Measurements from ENCODE around the gene TMEM214. TPM values are rescaled to one million over a fixed set of nuclear protein-coding genes. Genes with fewer than 3 reads are reported as not detected.

The TMEM214 gene
- total and polyA plus RNA-seq, 2 of the 8 experiments (the other 6 are each of a cell fraction or from before 2014, with no cell fraction given) = 49.7 to 71.0 TPM

DNA sequence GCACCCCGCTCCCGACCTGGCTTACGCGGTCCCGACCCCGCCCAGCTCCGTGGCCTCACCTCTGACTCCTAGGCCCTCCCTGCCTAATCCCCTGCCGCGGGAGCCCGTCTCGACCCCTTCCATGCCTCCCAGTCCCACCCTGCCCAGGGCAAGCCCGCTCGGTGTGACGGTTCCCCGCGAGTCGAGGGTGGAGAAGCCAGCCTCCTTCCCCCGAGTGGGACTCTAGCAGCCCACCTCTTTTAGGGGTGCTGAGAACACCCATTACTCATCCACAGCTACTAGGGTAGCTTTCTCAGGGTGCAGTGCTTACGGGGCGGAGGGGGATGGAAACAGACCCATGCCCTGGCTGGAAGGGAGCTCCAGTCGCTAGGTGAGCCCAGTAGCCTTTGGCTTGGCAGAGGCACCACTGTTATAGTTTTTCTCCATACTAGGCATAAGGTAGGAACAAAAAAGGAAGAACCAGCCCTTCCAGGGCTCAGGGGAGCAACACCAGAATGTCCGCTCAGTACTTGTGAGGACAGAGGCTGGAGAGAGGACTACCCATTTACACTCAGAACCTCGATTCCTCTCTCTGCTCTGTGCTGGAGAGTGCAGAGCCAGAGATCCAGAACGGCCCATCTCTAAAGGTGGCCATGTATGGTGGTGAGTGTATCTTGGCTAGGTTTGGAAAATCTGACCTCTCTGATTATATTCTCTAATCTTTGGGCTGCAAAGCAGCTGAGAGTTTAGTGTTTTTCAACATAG, 19.3 kb downstream of the TMEM214 start:
- Histone ChIP-seq H3K27me3 (replicated peaks in 1 of 4; ENCODE audit: control insufficient read depth in 3 of 4, extremely low read depth in 1 of 4, insufficient read depth in 3 of 4, low read length in 3 of 4) (no peaks in the 10 kb centered on the region), H3K56ac (replicated peaks; ENCODE audit: insufficient read length, low read depth, low read length) (peak overlapping the region; percentile 32), H3K79me1 (ENCODE audit: low read depth, low read length) (no peaks in the 10 kb centered on the region), H3K4ac (replicated peaks; ENCODE audit: insufficient read length, low read depth, low read length) (peak overlapping the region; percentile 45), H3K9ac (replicated peaks in 1 of 4; ENCODE audit: extremely low read depth in 1 of 4, low read depth in 3 of 4, low read length in 3 of 4) (peak overlapping the region; percentile 56 to 73 (median 64); a peak in 6 of 7 replicates), H2BK15ac (ENCODE audit: low read length) (no peak overlapping the region), H2BK12ac (ENCODE audit: low read depth, low read length) (0 out of 2 replicates have a peak overlapping the region, but pooled peaks have one; percentile 27), H4K91ac (replicated peaks; ENCODE audit: insufficient read length, low read length) (peak overlapping the region; percentile 76), H3K23me2 (ENCODE audit: low read depth, low read length) (peaks cover 13% of the 10 kb centered on the region), H2AK5ac (ENCODE audit: low read depth, low read length) (no peak overlapping the region), H2AFZ (ENCODE audit: low read length) (peak overlapping the region; percentile 73; the same call in 1 of the 2 replicates), H3K27ac (ENCODE audit: low read depth, low read length) (0 out of 2 replicates have a peak overlapping the region, but pooled peaks have one; percentile 45), H4K20me1 (replicated peaks in 1 of 2; ENCODE audit: control insufficient read depth in 1 of 2, insufficient read depth in 2 of 2, low read length in 2 of 2) (peaks cover 0 to 4% of the 10 kb centered on the region in 2 experiments), H3K79me2 (ENCODE audit: control insufficient read depth in 1 of 2, insufficient read depth in 2 of 2, low read length in 2 of 2) (no peaks in the 10 kb centered on the region), H2BK120ac (replicated peaks; ENCODE audit: low read depth, low read length) (no peak overlapping the region), H3K18ac (ENCODE audit: extremely low read depth, low read length) (no peak overlapping the region), H3K4me3 (ENCODE audit: extremely low read depth in 1 of 4, insufficient read depth in 2 of 4, low read depth in 3 of 4, low read length in 4 of 4) (peak overlapping the region; percentile 80 to 88 (median 87)), H3K4me2 (ENCODE audit: insufficient read depth in 1 of 2, low read depth in 2 of 2, low read length in 2 of 2) (peak overlapping the region; percentile 72 to 97), H3K4me1 (replicated peaks in 1 of 4; ENCODE audit: control insufficient read depth in 3 of 4, insufficient read depth in 4 of 4, low read length in 3 of 4) (no peaks in the 10 kb centered on the region; a peak in 4 of 7 replicates), H4K5ac (ENCODE audit: insufficient read length, low read depth, low read length) (peak overlapping the region; percentile 45), H3K23ac (ENCODE audit: insufficient read length) (no peak overlapping the region), H2BK20ac (ENCODE audit: low read length) (no peak overlapping the region), H3K36me3 (ENCODE audit: control insufficient read depth in 2 of 4, insufficient read depth in 4 of 4, low read length in 3 of 4) (peaks cover 15 to 29% (median 22%) of the 10 kb centered on the region in 4 experiments), H3K14ac (ENCODE audit: insufficient read length) (no peak overlapping the region), H3K9me3 (ENCODE audit: insufficient read depth in 2 of 2, low read depth in 1 of 2, low read length in 1 of 2) (no peaks in the 10 kb centered on the region), H4K8ac (ENCODE audit: extremely low read depth, insufficient read depth, low read length) (peak overlapping the region; percentile 54; the same call in 1 of the 2 replicates), H2BK5ac (ENCODE audit: low read depth, low read length) (peak overlapping the region; percentile 63; the same call in 1 of the 2 replicates)
- ChIA-PET POLR2A (ENCODE audit: partially characterized antibody) (interaction anchor here (0.7 to 19.3 kb wide), 10 partner anchors 9 to 206 kb away, joined by 3 to 441 read pairs (median 6); partner anchors contain the start of genes EMILIN1, OST4 and TMEM214), CTCF (ENCODE audit: partially characterized antibody) (interaction anchor here (1.0 to 18.3 kb wide), 5 partner anchors 13 to 35 kb away, joined by 3 to 160 read pairs (median 5); partner anchors contain the start of genes EMILIN1 and KHK)
- FAIRE-seq (no peak), DNase-seq (ENCODE audit: low read depth in 1 of 2, low spot score in 2 of 2) (peak in 1 of 2 experiments; percentile 87)
- WGBS, 2 experiments (ENCODE audit: extremely low coverage in 1 of 2, insufficient coverage in 1 of 2, insufficient read length in 1 of 2, insufficient replicate concordance in 2 of 2, low coverage in 1 of 2, low lambda C conversion rate in 2 of 2, missing lambda C conversion rate in 1 of 2) = 16% methylated on average over 17 of the region's 24 CpGs; no CpG with 5 or more reads in 1 of the 2 experiments
- TF ChIP-seq KDM4A (IDR thresholded peaks at IDR 0.05; ENCODE audit: low read depth, low read length, severe bottlenecking) = peak; percentile 21
- 0 out of 2 replicates have a peak, but pooled peaks have one; percentile 16 for TF ChIP-seq BACH1 (IDR thresholded peaks at IDR 0.05; ENCODE audit: low read length)
- no peak for TF ChIP-seq KDM5A (IDR thresholded peaks at IDR 0.05; ENCODE audit: low read length)
- TF ChIP-seq, protein P1, sequence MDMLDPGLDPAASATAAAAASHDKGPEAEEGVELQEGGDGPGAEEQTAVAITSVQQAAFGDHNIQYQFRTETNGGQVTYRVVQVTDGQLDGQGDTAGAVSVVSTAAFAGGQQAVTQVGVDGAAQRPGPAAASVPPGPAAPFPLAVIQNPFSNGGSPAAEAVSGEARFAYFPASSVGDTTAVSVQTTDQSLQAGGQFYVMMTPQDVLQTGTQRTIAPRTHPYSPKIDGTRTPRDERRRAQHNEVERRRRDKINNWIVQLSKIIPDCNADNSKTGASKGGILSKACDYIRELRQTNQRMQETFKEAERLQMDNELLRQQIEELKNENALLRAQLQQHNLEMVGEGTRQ (IDR thresholded peaks at IDR 0.05; ENCODE audit: low read length) = no peak
- TF ChIP-seq ASH2L (IDR thresholded peaks at IDR 0.05; ENCODE audit: low read length) = peak; percentile 16
- TF ChIP-seq CBX5 (IDR thresholded peaks at IDR 0.05; ENCODE audit: low read depth, low read length) = no peak
- TF ChIP-seq POLR2A (IDR thresholded peaks at IDR 0.05; ENCODE audit: control extremely low read depth in 1 of 2, low read depth in 2 of 2, low read length in 2 of 2) = no peak

Measured in H1 (cell line).